Right lobe of liver (tissue), 4 donors: ENCODE data around the gene SUN1.

Experiments
- POLR2A ChIP-seq: fragments of 450-650 bp; IDR thresholded peaks from one replicate; pipeline ENCODE4 v1.6.1; 2017; ENCODE audit warnings: antibody characterized with exemption, mild to moderate bottlenecking
- TF ChIP-seq, protein P1 (sequence below), 4 donors: fragments of 200-600 bp in 3 of 4; fragments of 450-650 bp in 1 of 4; IDR thresholded peaks; one replicate each; pipeline versions ENCODE4 v1.5.1 to v1.8.0; 2016 to 2022; ENCODE audit warnings: antibody characterized with exemption in 4 of 4, mild to moderate bottlenecking in 2 of 4
- donor health status: DM: no; HTN: no; CAD: no.
- donor health status: DM: no; HTN: no; CAD: no.
- donor health status: DM: no; HTN: yes; CAD: no.

DNA sequence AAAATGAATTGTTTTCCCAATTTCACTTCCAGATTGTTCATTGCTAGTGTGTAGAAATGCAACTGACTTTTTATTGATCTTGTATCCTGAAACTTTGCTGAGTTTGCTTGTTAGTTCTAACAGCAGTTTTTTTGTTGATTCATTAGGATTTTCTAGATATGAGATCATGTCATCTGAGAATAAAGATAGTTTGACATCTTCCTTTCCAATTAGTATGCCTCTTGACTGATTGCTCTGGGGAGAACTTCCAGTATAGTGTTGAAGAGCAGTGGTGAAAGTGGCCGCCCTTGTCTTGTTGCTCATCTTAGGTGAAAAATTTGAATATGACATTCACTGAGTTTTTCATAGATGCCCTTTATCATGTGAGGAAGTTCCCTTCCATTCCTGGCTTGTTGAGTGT, 11.9 kb upstream of the SUN1 start:
- TF ChIP-seq, protein P1, sequence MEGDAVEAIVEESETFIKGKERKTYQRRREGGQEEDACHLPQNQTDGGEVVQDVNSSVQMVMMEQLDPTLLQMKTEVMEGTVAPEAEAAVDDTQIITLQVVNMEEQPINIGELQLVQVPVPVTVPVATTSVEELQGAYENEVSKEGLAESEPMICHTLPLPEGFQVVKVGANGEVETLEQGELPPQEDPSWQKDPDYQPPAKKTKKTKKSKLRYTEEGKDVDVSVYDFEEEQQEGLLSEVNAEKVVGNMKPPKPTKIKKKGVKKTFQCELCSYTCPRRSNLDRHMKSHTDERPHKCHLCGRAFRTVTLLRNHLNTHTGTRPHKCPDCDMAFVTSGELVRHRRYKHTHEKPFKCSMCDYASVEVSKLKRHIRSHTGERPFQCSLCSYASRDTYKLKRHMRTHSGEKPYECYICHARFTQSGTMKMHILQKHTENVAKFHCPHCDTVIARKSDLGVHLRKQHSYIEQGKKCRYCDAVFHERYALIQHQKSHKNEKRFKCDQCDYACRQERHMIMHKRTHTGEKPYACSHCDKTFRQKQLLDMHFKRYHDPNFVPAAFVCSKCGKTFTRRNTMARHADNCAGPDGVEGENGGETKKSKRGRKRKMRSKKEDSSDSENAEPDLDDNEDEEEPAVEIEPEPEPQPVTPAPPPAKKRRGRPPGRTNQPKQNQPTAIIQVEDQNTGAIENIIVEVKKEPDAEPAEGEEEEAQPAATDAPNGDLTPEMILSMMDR (IDR thresholded peaks at IDR 0.05), result no peak
- TF ChIP-seq POLR2A, result no peak
